Right hindlimb (tissue), 1 donor: ENCODE results near the gene NFAM1.
A peak's percentile ranks its signal among the peaks of the same experiment; 100 is the strongest.

Experiments used
- DNase-seq: peaks from one replicate; pipeline ENCODE4 v3.0.0-alpha.2; 2018

The NFAM1 gene

DNA sequence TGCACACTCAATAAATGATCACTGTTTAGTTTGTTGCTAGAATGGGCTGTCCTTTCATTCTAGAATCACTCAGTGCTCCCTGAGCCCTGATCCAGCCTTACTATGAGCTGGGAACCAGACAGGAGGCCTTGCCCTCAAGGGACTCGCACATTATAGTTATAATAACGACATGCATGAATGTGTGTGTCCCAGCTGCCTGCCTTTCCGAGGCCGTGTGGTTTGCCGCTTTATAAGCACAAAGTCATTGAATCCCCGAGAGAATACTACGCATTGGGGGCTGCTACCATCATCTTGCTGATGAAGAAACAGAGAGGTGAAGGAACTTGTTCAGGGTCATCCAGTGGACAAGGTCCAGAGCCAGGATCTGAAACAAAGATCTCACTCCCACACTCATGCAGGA, 75.7 kb downstream of the NFAM1 start:
- no peak for DNase-seq

DNA sequence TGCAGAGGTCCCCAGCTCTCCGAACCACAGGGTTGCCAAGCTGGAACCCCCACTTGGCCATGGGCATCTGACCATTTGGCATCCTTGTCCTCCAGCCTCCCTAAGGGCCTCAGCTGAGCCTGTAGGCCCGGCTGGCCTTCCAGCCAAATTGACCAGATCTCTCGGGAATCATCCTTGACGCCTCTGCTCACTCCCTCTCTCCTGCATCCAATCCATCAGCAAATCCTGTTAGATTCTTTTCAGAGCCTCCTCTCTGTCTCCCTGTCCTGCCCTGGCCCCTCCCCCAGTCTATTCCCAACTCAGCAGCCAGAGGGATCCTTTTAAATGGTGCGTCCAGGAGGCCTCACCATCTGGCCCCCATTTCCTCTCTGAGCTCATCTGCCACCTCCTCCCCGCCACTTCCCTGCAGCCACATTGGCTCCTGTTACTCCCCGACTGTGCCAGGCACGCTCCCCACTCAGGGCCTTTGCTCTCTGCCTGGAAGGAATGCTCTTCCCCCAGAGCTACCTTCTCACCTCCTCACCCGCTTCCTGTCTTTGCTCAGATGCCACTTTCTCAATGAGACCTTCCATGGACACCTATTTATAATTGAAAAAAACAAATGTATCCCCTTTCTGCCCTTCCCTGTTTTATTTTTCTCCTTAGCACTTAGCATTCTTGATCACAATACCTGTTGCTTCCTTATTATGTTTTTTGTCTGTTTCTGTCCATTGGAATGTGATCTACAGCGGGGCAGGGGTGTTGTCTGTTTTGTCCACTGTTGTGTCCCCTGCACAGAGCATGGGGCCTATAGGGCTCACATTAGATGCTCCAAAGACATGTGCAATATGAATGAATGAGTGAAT, 78.1 kb downstream of the NFAM1 start:
- peak; percentile 55 for DNase-seq

DNA sequence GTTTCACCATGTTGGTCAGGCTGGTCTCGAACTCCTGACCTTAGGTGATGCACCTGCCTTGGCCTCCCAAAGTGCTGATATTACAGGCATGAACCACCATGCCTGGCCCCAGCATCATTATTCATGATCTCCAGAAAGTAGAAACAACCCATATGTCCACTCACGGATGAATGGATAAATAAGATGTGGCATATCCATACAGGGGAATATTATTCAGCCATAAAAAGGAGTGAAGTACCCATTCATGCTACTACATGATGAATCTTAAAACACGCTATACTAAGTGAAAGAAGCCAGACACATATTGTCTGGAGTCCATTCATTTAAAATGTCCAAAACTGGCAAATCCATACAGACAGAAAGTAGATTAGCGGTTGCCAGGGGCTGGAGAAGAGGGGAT, 81.8 kb downstream of the NFAM1 start:
- DNase-seq, result no peak

DNA sequence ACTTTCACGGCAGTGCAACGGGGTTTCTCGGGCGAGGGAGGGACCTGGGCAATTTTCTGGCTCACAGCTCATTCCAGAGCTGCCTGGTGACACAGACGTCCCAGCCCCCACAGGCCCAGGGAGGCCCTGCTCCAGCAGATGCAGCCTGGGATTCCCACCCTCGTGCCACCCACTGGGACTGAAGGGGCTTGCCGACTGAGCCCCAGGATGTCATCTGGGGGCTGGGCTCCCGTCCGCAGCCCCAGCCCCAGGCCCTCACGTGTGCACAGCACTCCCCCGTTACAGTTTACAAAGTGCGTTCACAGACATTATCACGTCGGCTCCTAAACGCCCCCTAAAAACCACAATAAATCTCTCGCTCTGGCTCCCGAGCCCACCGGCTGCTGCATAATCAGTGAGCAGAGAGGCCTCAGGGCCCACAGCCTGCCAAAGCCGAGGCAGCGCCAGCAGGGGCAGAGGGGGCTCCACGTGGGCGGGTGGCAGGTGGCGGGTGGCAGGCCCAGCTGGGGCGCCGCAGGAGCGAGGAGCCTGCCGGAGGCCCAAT, 84.8 kb downstream of the NFAM1 start:
- no peak for DNase-seq

DNA sequence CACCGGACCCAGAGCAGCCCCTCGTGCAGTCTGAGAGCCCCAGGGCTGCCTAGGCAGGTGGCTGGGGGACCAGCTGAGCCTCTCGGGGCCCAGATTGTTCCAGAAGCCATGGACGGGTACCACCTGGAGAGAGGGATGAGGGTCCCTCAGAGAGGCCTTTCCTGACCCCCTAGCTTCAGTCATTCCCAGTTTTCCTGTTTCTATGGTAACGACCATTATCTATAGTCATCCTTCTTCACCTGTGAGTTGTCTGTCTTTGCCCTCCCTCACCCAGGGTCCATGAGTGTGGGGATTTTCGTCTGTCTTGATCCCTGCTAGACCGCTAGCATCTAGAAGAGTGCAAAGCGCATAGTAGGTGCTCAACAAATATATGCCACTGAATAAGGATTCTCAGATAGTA, 85.5 kb downstream of the NFAM1 start:
- DNase-seq, result no peak

DNA sequence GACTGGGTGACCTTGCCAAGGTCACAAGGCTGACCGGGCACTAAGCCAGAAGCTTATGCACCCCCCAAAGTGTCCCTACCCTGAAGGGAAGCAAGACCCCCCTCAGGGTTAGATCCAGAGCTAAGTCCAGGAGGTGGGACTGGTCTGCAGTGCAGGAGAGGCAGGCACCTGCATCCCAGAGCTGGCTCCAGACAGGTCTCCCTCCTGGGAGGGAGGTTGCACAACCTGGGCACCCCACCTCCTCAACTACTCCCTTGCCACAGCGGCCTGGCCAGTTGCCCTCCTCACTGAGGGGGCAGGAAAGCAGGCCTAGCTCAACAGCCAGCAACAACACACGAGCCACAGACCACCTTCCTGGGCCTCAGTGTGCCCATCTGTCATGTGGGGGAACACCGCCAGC, 86.7 kb downstream of the NFAM1 start:
- DNase-seq, result no peak

DNA sequence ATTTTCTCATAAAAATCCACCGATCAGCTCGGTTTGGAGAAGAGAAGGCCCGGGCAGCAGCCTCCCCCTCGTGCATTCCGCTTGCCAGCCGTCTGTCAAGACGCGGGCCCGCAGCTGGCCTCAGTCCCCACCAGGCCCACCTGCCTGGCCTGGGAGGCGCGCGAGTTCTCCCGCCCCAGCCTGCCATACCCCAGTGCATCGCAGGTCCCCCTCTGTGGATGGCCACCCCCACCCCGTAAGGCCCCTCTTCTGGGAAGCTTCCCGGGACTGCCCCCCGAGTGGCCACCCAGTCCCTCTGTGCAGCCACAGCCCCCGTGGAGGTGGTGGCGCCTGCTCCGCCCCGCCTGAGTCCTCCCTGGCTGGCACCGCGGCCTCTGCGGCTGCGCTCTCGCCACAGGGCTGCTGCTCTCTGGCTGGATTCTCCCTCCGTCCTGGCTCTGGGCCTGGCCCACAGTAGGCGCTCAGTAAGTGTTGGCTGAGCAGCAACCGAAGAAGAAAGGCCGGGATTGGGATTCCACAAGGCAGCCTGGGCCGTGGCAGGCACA, 87.8 kb downstream of the NFAM1 start:
- DNase-seq, result peak; percentile 87

DNA sequence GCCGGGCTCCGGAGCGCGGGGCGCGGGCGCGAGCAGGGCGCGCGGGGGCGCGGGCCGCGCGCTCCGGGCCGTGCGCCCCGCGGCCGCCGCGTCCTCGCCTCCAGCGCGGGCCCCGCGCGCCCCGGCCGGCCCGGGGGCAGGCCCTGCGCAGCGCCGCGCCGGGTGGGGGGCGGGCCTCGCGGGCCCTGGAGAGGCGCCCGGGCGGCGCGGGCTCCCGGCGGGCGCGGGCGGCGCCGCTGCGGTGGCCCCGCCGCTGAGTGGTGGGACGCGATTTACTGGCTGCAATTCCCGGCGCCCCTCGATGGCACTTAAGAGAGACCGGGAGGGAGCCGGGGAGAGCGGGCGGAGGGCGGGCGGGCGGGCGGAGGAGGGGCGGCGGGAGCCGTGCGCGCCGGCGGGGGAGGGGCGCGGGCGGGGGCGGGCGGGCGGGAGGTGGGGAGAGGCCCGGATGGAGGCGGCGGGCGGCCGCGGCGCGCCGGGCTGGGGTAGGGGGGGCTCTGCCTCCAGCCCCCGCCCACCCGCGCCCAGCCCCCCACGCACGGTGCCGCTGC, 88.6 kb downstream of the NFAM1 start:
- no peak for DNase-seq

DNA sequence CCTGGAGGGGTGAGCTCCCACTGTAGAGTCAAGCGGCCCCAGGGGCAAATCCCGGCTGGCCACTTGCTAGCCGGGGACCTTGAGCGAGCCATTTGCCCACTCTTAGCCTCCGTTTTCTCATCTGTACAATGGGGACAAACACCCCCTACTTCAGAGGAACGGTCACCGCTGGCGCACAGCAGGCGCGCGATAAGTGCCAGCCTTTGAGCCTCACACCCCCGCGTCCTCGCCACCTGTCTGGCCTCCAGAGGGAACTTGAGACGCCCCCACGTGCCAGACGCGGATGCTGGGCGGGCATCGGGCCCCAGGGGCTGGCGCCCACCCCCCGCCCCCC, 89.1 kb downstream of the NFAM1 start:
- no peak for DNase-seq

DNA sequence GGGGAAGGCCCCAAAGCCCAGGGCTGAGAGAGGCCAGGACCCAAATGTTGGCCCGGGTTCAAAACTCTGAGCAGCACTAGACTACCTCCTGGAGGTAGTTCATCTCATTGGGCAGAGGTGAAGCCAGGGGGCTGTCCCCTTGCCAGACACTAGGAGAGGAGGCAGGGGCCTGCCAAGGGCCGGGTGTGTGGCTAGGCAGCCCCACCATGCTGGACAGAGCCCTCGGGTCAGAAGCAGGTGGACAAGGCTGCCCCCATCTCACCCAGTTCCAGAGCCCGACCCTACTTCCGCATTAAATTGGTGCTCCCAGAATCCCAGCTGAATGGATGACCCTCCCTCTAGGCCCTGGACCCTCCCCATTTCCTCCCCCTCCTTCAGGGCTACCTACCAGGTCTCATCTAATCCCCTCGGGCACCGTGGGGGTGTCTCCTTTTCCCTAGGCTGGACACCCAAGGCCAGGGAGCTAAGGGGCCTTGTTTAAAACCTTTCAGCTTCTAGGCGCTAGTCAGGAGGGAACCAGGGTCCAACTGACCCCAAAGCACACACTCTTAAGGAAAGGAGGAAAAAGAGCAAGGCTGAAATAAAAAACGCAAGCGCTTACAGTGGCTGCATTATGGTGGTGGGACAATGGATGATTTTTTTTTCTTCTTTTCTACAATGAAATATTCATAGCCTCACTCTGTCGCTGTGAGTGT, 89.6 kb downstream of the NFAM1 start:
- DNase-seq, result no peak

DNA sequence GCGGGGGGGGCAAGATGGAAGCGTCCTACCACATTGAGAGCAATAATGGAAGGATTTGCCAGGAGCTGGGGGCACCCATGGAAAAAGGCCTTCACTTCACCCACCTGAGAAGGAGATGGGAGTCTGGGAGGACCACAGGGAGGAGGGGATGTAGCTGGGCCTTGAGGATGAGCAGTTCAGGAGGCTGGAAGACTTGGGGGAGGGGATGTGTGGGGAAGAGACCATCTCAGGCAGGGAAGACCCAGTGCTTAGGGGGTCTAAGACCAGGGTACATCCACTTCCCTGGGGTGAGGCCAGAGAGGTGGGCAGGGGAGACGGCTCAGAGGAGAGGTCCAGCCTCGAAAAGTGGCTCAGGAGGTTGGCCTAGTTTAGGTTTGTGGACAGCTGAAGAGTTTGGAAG, 90.4 kb downstream of the NFAM1 start:
- DNase-seq, result no peak

DNA sequence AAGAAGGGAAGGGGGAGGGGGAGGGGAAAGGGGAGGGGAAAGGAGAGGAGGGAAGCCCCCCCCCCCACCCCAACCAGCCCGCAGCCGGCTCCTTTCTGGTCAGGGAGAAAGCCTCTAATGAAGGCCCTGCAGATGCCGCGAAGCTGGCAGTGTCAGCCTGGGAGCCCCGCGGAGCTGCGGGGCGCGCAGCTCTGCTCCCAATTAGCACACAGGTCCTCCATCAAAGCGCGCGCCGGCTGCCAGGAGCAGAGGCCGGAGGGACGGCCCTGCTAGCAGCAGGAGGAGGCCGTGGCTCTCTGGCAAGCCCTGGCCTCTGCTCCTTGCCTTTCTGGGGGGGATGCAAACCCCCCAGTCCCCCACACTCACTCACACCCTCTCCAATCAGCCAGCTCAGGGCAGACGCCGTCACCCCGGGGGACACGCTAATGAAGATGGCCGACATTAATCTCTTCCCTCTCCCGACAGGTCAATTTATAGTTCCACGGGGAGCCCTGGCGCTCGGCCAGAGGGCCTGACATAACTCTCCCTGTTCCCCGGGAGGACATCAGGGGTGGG, 91.3 kb downstream of the NFAM1 start:
- DNase-seq, result no peak

DNA sequence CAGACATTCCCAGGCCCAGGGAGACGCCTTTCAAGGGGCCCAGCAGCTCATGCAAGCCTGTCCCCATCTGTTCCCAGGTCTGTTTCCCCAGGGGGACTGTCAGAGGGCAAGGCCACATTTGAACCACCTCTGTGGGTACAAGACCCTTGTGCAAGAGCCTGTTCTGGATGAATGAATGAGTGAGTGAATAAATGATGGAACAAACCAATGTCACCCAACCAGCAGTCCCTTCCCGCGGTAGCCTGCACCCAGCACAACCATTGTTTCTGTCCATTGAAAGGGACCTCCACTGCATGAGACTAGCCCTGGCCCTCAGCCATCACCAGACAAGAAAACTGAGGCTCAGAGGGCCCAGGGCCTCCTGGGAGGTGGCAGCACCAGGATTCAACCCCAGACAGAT, 92.1 kb downstream of the NFAM1 start:
- DNase-seq, result no peak

DNA sequence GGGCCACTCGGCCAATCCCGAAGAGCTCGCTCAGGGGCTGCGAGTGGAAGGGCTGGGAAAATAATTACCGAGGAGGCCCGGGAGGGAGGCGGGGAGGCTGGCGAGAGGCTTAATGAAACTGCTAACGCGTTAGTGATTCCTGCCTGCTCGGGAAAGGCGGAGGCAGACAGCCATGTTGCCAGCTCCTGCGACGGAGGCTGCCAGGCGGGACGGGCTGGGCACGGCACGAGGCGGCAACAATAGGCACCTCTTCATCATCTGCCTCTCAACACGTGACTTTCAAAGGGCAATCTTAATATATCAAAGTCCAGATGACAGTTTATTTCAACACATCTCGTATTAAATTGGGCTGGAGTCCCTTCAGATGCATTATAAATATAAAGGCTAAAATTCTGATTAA, 93.7 kb downstream of the NFAM1 start:
- DNase-seq, result no peak

DNA sequence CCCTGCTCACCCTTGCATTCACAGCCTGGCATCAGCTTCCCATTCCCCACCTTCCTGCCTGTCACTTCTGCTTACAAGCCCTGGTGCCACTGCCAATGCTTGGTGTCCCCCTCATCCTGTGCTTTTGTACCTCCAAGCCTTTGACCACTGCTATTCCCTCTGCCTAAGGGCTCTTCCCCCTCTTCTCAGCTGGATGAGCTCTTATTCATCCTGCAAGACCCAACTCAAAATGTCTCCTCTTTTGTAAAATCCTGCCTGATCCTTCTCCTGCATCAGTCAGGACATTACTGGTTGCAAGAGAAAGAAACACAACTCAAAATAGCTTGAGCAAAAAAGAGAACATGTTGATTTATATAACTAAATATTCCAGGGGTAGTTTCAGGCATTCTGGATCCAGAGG, 94.8 kb downstream of the NFAM1 start:
- DNase-seq, result no peak

DNA sequence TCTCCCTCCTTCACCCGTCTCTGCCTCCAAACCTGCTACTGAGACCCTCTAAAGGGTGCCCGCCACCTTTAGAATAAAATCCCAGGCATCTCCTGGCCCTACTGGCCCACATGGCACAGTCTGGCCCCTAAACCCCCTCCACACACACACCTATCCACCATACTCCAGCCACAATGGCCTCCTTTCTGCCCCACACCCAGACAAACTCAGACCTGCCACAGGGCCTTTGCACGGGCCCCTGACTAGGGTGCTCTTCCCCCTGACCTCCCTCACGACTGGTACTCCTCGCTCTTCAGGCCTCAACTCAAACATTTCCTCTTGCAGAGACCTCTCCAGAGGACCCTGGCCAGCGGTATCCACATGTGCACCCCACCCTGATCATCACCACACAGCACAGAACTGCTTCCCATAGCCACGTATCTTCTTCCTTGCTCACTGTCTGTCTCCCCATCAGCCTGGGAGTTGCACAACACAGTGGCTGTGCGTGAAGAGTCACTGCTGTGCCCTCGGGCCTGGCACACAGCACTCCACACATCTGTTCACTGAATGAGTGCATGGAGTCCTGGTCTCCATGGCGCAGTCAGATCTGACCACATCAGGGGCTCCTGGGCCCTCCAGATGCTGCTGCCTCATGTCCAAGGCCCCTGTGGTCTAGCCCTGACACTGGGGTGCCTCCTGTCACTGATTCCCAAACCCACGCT, 95.5 kb downstream of the NFAM1 start:
- DNase-seq, result no peak

DNA sequence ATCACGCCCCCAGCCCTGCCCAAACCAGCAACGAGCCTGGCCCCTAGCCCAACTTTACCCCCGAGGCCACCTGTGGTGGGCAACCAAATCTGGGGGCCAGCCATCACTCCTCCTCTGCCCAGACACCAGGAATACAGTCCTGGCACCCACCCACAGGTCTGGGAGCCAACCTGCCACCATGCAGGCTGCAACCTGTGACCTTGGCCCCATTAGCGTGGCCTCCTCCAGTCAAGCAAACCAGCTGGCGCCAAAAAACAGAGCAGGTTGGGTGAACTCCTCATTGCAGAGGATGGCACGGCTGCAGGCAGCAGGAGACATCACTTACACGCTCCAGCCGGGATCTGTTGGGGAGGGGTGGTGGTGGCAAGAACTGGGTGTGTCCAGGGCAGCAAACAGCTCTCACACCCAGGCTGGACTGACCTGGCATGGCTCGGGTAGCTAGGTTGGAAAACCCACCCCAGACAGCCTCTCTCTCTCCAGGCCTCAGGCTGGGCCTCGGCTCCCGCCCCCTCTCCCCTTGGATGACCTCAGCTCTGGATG, 96.3 kb downstream of the NFAM1 start:
- no peak for DNase-seq

DNA sequence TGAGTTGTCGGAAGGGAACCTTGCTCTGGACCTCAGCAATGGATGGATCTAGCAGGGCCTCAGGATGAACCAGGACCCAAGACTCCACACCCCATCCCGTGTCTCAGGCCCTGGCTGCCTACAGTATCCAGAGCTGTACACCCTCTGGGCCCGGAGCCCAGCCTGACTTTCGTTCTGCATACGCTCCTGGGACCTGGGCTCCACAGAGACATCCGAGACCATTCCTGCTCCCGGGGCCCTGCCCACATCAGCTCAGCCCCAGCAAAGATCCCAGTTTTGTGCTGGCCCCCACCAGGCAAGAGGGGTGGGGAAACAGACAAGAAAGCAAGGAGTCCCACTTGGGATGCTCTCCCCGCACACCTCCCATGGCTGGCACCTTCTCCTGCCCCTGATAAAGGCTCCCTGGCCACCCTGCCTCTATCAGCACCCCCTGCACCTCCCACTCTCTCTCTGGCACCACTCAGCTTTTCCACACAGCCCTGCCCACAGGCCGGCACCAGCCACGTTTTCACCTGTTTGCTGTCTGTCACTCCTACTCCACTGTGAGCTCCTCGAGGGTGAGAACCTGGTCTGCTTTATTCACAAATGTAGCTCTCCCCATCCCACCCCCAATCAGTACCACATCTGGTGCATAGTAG, 97.2 kb downstream of the NFAM1 start:
- DNase-seq, result no peak

DNA sequence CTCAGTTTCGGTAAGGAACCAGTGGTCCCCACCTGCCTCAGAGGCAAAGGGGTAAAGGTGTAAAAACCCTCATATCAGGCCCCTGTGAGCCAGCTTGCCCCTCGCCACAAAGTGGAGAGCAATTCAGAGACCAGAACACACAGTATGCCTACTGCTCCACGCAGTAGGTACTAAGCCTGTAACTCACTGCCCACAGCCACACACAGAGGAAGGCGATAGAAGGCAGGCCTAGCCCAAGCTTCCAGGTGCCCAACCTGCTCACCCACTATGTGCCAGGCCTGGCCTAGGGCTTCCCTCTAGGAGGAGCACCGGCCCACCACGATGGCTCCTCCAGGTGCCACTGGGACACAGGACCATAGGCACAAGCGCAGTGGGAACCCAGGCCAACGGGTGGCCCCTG, 98.7 kb downstream of the NFAM1 start:
- DNase-seq, result no peak

DNA sequence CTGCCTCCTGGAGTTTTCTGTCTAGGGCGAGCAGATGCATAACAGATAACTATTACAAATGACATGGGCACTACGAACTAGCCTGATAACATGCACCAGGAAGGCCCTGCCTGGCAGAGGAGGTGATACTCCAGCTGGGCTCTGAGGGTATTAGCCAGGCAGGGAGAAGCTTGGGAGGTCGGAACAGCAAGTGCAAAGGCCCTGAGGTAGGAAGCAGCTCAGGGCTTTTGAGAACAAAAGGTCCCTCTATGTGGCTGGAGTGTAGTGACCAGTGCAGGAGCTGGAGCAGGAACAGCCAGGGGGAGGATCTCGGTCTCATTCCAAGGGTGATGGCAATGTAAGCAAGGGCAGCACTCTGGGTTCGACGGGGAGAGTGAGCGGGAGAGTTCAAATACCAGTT, 100.1 kb downstream of the NFAM1 start:
- DNase-seq, result no peak

DNA sequence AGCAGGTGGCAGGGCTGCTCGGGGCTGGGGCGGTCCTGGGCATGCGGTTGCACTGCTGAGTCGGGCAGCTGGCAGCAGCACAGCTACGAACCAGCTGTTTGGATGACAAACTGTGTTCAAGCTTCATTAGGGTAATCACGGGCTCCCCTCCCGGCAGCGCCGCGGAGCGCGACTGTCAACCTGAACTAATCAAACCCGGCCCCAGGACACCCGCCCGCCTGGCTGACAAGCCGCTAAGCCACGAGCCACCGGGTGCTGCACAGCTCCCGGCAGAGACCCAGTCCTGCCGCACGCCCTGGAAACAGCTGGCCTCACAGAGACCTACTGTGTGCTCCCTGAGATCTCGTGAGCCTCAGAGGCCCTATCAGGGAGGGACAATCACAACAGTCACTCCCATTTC, 101.2 kb downstream of the NFAM1 start:
- DNase-seq, result peak; percentile 72
